GM19324 (cell line): ENCODE measurements around the gene AMD1.
A peak's percentile ranks its signal among the peaks of the same experiment; 100 is the strongest.

Source experiments
- ATAC-seq: cut with Tn5 transposase; IDR thresholded peaks from one replicate; pipeline ENCODE4 v1.9.1; 2021; ENCODE audit warnings: mild to moderate bottlenecking, moderate library complexity; ENCODE audit not compliant: unreplicated experiment, low FRiP score

Gene AMD1

DNA sequence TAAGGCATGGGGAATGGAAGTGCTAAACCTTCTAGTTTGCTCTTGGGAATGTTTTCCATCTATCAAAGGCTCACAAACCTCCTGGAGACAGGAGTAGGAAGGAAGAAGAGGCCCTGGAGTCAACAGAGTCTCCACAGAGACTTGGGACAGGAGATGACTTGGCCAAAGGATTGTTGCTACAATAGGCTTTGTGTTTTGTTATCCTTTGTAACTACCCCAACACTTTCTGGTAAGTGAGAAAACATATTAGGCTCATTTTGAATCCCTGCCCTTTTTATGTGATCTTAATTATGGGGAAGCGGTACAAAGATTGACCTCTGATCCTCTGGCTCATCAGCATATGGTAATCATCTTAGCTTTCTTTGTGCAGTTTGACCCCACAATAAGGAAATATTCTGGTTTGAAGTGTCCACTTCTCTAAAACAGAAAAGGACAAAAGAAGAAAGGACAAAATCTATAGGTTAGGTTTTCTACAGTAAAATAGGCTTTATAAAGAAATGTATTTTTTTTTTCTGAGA lies 59.9 kb downstream of the AMD1 start:
- no peak for ATAC-seq

DNA sequence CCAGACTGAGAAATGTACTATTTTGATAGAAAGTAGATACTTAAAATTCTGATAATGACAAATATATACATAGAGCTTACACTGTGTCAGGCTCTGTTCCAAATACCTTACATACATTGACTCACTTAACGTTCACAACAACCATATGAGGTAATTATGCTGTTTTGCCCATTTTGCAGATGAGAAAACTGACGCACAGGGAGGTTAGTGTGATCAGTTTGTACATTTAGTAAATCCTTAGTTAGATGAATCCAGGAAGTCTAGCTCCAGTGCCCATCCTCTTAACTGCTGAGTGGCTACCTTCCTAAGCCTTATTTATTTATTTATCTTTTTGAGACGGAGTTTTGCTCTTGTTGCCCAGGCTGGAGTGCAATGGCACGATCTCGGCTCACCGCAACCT lies 60.6 kb downstream of the AMD1 start:
- ATAC-seq, result no peak

DNA sequence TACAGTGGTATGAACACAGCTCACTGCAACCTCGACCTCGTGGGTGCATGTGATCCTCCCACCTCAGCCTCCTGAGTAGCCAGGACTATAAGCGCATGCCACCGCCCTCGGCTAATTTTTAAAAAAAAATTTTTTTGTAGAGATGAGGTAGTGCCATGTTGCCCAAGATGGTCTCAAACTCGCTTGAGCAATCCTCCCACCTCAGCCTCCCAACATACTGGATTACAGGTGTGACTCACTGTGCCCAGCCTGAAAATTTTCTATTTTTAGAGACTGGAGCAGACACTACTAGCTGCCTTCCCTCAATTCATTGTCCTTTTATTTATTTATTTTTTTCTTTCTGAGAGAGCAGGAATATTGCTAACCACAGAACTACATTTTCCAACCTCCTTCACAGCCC lies 63.6 kb downstream of the AMD1 start:
- no peak for ATAC-seq

DNA sequence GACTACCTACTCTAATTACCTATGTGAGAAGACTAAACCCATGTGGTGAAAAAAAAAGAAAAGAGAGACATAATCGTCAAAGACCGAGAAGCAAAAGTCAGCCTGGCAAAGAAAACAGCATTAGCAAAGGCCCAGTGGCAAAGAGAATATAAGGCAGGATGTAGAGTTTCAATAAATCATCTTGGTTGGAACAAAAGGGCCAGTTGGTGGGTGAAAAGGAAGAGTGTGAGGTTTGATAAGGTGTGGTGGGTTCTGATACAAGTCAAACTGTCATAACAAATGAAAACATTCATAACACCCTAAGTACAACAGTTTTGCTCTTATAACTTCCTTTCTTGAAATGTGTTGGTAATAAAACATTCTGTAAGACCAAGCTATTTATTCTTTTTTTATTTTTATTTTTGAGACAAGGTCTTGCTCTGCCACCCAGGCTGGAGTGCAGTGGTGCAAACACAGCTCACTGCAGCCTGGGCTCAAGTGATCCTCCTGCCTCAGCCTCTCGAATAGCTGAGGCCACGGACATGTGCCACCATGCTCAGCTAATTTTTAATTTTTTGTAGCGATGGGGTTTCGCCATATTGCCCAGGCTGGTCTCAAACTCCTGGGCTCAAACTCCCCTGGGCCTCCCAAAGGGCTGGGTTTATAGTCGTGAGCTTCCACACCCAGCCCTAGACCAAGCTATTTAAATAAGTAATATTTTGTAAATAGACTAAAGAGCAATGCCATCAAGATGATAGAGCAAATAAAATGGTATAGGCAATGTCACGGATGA lies 65.0 kb downstream of the AMD1 start:
- no peak for ATAC-seq

DNA sequence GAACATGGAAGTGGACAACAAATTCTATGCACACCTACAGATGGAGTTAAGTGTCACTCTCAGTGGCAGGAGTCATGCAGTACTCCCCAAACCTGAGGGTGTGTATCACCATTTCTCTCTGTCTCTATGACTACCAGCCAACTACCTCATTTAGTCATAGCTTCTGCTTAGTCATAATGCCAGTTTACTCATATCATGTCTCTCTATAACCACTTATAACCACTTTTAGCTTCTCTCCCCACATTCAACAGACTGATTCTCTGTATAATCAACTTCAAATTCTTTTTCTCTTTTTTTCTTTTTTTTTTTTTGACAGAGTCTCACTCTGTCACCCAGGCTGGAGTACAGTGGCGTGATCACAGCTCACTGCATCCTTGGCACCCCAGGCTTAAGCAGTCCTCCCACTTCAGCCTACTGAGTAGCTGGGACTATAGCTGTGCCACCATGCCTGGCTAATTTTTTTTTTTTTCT lies 70.1 kb downstream of the AMD1 start:
- peak; percentile 83 for ATAC-seq
